Neutrophil (primary cell): ENCODE measurements around the gene ADCY7.

Experiments
- H3K27ac ChIP-seq: fragments of 200-600 bp; sonication (generic); 2 replicates; pipeline ENCODE4 v1.5.1; 2016; ENCODE audit warnings: mild to moderate bottlenecking, moderate library complexity
- H3K27me3 ChIP-seq: fragments of 200-600 bp; sonication (generic); 2 replicates; pipeline ENCODE4 v1.6.0; 2016; ENCODE audit warnings: mild to moderate bottlenecking
- H3K36me3 ChIP-seq: fragments of 200-600 bp; sonication (generic); 2 replicates; pipeline ENCODE4 v1.5.1; 2017
- H3K4me1 ChIP-seq, 2 experiments: fragments of 200-600 bp in 1 of 2; sonication (generic) in 1 of 2; 1 replicate in 1 of 2; 2 replicates in 1 of 2; pipeline versions ENCODE4 v1.5.1 to v1.6.1; 2013 to 2016; ENCODE audit warnings: low read depth in 1 of 2, low read length in 1 of 2, mild to moderate bottlenecking in 1 of 2, moderate library complexity in 1 of 2; ENCODE audit not compliant: control insufficient read depth in 1 of 2, insufficient read depth in 1 of 2
- H3K4me3 ChIP-seq, 2 experiments: fragments of 200-600 bp in 1 of 2; sonication (generic) in 1 of 2; 1 replicate in 1 of 2; 2 replicates in 1 of 2; pipeline ENCODE4 v1.5.1; 2013 to 2016; ENCODE audit warnings: low read depth in 1 of 2, low read length in 1 of 2, mild to moderate bottlenecking in 1 of 2, moderate library complexity in 1 of 2
- H3K9me3 ChIP-seq: fragments of 200-600 bp; sonication (generic); 2 replicates; pipeline ENCODE4 v1.5.1; 2016
- TF ChIP-seq, protein P1 (sequence below): fragments of 200-600 bp; sonication (generic); IDR thresholded peaks from 2 replicates; pipeline ENCODE4 v1.5.1; 2016; ENCODE audit warnings: antibody characterized with exemption

Gene ADCY7

DNA sequence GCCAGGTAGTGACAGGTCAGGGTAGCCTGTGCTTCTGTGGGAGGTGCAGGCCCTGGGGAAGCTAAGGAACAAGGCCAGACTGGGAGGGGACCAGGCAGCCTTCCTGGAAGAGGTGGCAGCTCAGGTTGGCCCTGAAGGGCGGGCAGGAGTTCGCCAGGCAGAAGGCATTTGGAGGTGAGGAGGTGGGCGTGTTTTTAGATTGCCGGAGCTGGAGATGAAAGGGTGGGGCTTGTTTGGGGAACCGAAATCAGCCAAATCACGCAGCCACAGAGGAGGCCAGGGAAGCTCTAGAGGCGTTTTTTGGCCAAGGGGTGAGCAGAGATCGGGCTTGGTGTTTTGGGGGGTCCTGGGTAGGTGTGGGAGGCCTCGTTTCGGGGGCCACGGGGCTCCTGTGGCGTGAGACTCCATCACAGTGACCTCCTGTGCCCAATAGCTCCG, 7.6 kb downstream of the ADCY7 start:
- H3K36me3 ChIP-seq: no peaks in the 10 kb centered on the region
- TF ChIP-seq, protein P1, sequence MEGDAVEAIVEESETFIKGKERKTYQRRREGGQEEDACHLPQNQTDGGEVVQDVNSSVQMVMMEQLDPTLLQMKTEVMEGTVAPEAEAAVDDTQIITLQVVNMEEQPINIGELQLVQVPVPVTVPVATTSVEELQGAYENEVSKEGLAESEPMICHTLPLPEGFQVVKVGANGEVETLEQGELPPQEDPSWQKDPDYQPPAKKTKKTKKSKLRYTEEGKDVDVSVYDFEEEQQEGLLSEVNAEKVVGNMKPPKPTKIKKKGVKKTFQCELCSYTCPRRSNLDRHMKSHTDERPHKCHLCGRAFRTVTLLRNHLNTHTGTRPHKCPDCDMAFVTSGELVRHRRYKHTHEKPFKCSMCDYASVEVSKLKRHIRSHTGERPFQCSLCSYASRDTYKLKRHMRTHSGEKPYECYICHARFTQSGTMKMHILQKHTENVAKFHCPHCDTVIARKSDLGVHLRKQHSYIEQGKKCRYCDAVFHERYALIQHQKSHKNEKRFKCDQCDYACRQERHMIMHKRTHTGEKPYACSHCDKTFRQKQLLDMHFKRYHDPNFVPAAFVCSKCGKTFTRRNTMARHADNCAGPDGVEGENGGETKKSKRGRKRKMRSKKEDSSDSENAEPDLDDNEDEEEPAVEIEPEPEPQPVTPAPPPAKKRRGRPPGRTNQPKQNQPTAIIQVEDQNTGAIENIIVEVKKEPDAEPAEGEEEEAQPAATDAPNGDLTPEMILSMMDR: no peak
- peaks cover 72 to 74% of the 10 kb centered on the region in 2 experiments for H3K4me1 ChIP-seq
- H3K9me3 ChIP-seq: no peaks in the 10 kb centered on the region
- H3K4me3 ChIP-seq: peak overlapping the region; percentile 87 to 95
- H3K27me3 ChIP-seq: no peaks in the 10 kb centered on the region
- H3K27ac ChIP-seq: peak overlapping the region; percentile 95

DNA sequence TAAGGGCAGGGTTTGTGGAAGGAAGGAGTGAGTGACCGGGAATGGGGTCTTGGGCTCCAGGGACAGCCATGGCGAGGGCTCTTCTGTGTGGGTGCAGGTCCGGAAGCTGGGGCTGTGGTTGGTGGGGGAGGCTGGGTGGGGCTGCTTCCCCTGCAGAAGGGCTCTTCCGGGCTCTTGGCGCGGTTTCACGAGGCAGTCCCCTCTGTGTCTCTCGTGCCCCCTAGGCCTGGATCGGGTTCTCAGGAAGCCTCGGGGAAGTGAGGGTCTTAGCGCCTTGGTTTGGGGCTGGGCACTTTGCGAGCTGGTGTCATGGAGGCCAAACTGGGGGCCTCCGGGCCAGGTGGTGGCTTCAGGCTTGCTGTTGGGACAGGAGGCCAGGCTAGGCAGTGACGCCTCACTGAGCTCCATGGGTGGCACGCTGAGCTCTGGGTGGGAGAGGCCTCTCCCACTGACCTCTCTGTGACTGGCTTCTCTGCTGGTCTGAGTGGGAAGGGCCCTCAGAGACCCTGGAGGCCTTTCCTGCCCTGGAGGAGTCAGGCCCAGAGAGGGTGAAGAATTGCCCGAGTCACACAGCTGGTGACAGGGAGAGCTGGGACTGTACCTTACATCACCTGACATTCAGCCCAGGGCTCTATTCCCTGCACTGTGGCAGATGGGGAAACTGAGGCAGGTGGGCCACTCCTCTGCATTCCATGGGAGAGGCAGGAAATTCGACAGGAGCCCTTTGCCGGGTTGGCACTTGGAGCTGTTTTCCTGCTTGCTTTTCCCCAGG, 8.2 kb downstream of the ADCY7 start:
- Histone ChIP-seq H3K27me3 (no peaks in the 10 kb centered on the region), H3K4me3 (peak overlapping the region; percentile 87 to 95), H3K27ac (peak overlapping the region; percentile 95), H3K36me3 (no peaks in the 10 kb centered on the region), H3K9me3 (no peaks in the 10 kb centered on the region), H3K4me1 (peaks cover 78 to 80% of the 10 kb centered on the region in 2 experiments)
- TF ChIP-seq, protein P1: no peak

DNA sequence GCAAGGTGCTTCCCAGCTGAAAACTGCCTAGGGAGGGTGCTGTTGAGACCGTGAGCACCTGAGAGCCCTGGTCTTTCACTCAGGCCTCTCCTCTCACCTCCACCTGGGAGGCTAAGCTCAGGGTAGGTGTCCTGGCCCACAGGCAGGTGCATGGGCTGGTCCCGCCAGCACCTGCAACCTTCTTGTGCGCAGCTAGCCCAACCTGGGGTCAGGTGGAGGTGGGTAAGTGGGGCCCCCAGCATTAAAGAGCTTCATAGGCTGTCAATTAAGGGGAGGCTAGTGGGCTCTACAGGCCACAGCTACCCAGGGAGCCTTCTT, 8.7 kb downstream of the ADCY7 start:
- H3K27me3 ChIP-seq: no peaks in the 10 kb centered on the region
- no peaks in the 10 kb centered on the region for H3K36me3 ChIP-seq
- peaks cover 83 to 86% of the 10 kb centered on the region in 2 experiments for H3K4me1 ChIP-seq
- H3K4me3 ChIP-seq: peak overlapping the region; percentile 87 to 95
- TF ChIP-seq, protein P1: no peak
- peak overlapping the region; percentile 95 for H3K27ac ChIP-seq
- H3K9me3 ChIP-seq: no peaks in the 10 kb centered on the region

DNA sequence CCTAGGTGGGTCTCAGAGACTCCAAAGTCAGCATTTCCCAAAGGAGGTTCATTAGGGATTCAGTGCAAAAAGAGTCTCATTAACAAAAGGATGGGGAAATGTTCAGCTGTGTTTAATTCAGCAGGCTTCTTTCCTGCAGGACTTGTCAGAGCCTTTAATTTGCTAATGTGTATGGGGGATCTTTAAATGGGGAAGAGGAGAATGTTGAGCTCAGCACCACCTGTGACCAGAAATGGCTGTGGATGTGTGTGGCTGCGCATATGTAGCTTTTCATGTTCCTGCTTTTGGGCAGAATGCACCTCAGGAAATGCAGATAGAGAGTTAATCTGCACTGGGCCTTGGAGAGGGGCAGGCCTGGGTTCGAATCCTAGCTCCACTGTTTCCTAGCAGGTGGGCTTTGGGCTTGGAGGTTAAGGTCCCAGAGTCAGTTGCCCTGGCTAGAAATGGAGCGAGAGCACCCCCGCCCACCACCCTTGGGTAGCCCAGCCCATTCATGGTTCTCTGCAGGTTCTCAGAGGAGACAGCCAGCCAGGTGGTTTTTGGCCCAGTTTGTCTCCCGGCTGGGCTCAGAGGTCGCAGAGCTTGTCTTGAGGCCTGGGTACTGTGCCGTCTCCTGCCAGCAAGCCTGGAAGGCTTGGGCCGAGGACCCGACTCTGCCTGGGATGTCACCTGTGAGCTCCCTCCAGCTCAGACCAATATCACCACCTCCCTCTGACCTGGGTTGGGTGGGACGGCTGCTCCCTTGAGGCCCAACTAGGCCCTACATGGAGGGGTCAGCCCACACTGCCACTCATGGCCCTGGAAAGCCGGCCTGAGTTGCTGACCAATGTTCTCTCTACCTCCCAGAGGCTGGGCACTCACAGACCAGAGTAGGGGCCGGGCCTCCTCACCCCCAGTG, 9.3 kb downstream of the ADCY7 start:
- Histone ChIP-seq H3K27ac (peak overlapping the region; percentile 95), H3K36me3 (no peaks in the 10 kb centered on the region), H3K9me3 (no peaks in the 10 kb centered on the region), H3K4me3 (peak overlapping the region; percentile 87 to 95), H3K4me1 (peaks cover 84 to 87% of the 10 kb centered on the region in 2 experiments), H3K27me3 (no peaks in the 10 kb centered on the region)
- TF ChIP-seq, protein P1: no peak

DNA sequence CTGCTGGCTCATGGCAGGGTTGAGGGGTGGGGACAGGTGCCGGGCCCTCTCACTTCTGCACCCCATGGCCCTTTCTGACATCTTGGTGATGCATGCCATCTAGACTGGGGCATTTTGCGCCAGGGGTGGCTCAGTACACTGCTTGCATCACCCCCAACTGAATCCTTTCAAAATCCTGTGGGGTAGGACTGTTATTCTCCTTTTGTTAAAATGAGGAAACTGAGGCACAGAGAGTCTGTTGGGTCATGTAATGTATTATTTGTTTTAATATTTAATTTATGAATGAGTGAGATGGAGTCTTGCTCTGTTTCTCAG, 9.9 kb downstream of the ADCY7 start:
- Histone ChIP-seq H3K36me3 (no peaks in the 10 kb centered on the region), H3K27me3 (no peaks in the 10 kb centered on the region), H3K9me3 (no peaks in the 10 kb centered on the region), H3K4me1 (peaks cover 84 to 87% of the 10 kb centered on the region in 2 experiments), H3K27ac (peak overlapping the region; percentile 95), H3K4me3 (peak overlapping the region in 1 of 2 experiments; percentile 87)
- TF ChIP-seq, protein P1: no peak
